Mesenchymal stem cell (in vitro differentiated cells and primary cell): ENCODE measurements around the gene GABBR2.

Experiments used
- DNase-seq: peaks from one replicate; pipeline ENCODE4 v3.0.0-alpha.2; 2013
- H2AFZ ChIP-seq: one replicate; pipeline ENCODE4 v1.6.1; 2013; ENCODE audit warnings: low read depth, mild to moderate bottlenecking, control low read depth, inconsistent platforms, low read length, moderate library complexity
- H2AK5ac ChIP-seq: 2 replicates; pipeline ENCODE4 v1.6.1; 2013; ENCODE audit warnings: low read length, moderate library complexity, mild to moderate bottlenecking, inconsistent platforms; ENCODE audit not compliant: severe bottlenecking
- H2BK120ac ChIP-seq: one replicate; pipeline ENCODE4 v1.6.1; 2013; ENCODE audit warnings: low read depth, mild to moderate bottlenecking, inconsistent platforms, low read length, moderate library complexity
- H2BK12ac ChIP-seq, 2 experiments: one replicate each; pipeline ENCODE4 v1.6.1; 2013; ENCODE audit warnings: inconsistent platforms in 2 of 2, low read length in 2 of 2, mild to moderate bottlenecking in 2 of 2, moderate library complexity in 2 of 2, control low read depth in 1 of 2
- H2BK15ac ChIP-seq: one replicate; pipeline ENCODE4 v1.6.1; 2013; ENCODE audit warnings: mild to moderate bottlenecking, low read depth, inconsistent platforms; ENCODE audit not compliant: poor library complexity, severe bottlenecking
- H2BK5ac ChIP-seq: 2 replicates; pipeline ENCODE4 v1.6.1; 2013; ENCODE audit warnings: low read depth, mild to moderate bottlenecking, low read length, control low read depth, inconsistent platforms; ENCODE audit not compliant: poor library complexity, severe bottlenecking
- H3K14ac ChIP-seq, 2 experiments: one replicate each; pipeline ENCODE4 v1.6.1; 2013; ENCODE audit warnings: inconsistent platforms in 2 of 2, low read length in 2 of 2, control low read depth in 1 of 2, mild to moderate bottlenecking in 1 of 2, moderate library complexity in 1 of 2
- H3K18ac ChIP-seq, 2 experiments: one replicate each; pipeline ENCODE4 v1.6.1; 2013; ENCODE audit warnings: inconsistent platforms in 2 of 2, low read length in 2 of 2, control low read depth in 1 of 2, low read depth in 1 of 2, mild to moderate bottlenecking in 1 of 2
- H3K23ac ChIP-seq, 2 experiments: one replicate each; pipeline ENCODE4 v1.6.1; 2013; ENCODE audit warnings: inconsistent platforms in 2 of 2, low read length in 2 of 2, mild to moderate bottlenecking in 2 of 2, moderate library complexity in 2 of 2, control low read depth in 1 of 2
- H3K27ac ChIP-seq: 2 replicates; pipeline ENCODE4 v1.5.1; 2013; ENCODE audit warnings: mild to moderate bottlenecking, moderate library complexity, low read length, control low read depth, inconsistent platforms; ENCODE audit not compliant: poor library complexity, severe bottlenecking
- H3K27me3 ChIP-seq, 2 experiments: 2 replicates each; pipeline versions ENCODE4 v1.6.1 to v1.7.0; 2013; ENCODE audit warnings: low read length in 2 of 2, mild to moderate bottlenecking in 2 of 2, moderate library complexity in 2 of 2, control low read depth in 1 of 2, inconsistent platforms in 1 of 2; ENCODE audit not compliant: control insufficient read depth in 1 of 2, insufficient read depth in 1 of 2
- H3K36me3 ChIP-seq, 2 experiments: 2 replicates each; pipeline versions ENCODE4 v1.6.1 to v1.7.0; 2013; ENCODE audit warnings: low read length in 2 of 2, control low read depth in 1 of 2, inconsistent platforms in 1 of 2, low read depth in 1 of 2, mild to moderate bottlenecking in 1 of 2; ENCODE audit not compliant: insufficient read depth in 2 of 2, control insufficient read depth in 1 of 2
- H3K4ac ChIP-seq, 2 experiments: one replicate each; pipeline ENCODE4 v1.6.1; 2013; ENCODE audit warnings: inconsistent platforms in 2 of 2, low read length in 2 of 2, mild to moderate bottlenecking in 2 of 2, moderate library complexity in 2 of 2, control low read depth in 1 of 2, low read depth in 1 of 2
- H3K4me1 ChIP-seq: 2 replicates; pipeline ENCODE4 v1.6.1; 2013; ENCODE audit warnings: low read depth, low read length, control low read depth; ENCODE audit not compliant: control insufficient read depth, insufficient read depth
- H3K4me2 ChIP-seq: 2 replicates; pipeline ENCODE4 v1.6.1; 2013; ENCODE audit warnings: low read length, mild to moderate bottlenecking, inconsistent platforms; ENCODE audit not compliant: poor library complexity, severe bottlenecking
- H3K4me3 ChIP-seq, 2 experiments: 2 replicates each; pipeline versions ENCODE4 v1.5.1 to v1.7.0; 2013; ENCODE audit warnings: low read length in 2 of 2, mild to moderate bottlenecking in 2 of 2, control low read depth in 1 of 2, low read depth in 1 of 2; ENCODE audit not compliant: insufficient read depth in 1 of 2
- H3K79me1 ChIP-seq: replicated peaks from 2 replicates; pipeline ENCODE4 v1.6.1; 2013; ENCODE audit warnings: mild to moderate bottlenecking, control low read depth, low read length, inconsistent platforms; ENCODE audit not compliant: poor library complexity, severe bottlenecking
- H3K9ac ChIP-seq: 2 replicates; pipeline ENCODE4 v1.7.0; 2013; ENCODE audit warnings: mild to moderate bottlenecking, low read length, moderate library complexity
- H3K9me3 ChIP-seq: 2 replicates; pipeline ENCODE4 v1.7.0; 2013; ENCODE audit warnings: mild to moderate bottlenecking, low read length; ENCODE audit not compliant: control insufficient read depth
- H4K8ac ChIP-seq: one replicate; pipeline ENCODE4 v1.6.1; 2013; ENCODE audit warnings: inconsistent platforms, mild to moderate bottlenecking, low read length, moderate library complexity
- H4K91ac ChIP-seq: one replicate; pipeline ENCODE4 v1.6.1; 2013; ENCODE audit warnings: mild to moderate bottlenecking, low read length, inconsistent platforms
- WGBS: methylation state at CpG from one replicate; pipeline ENCODE4 v1.1.7; 2013; ENCODE audit warnings: mixed read lengths; 5-methylcytosine and 5-hydroxymethylcytosine counted together

Gene GABBR2

GRCh38 chr9:98361645-98362044 is 347.1 kb downstream of the GABBR2 start:
- Histone ChIP-seq H3K79me1 (no peaks in the 10 kb centered on the region), H2BK12ac (no peak overlapping the region), H2AFZ (no peak overlapping the region), H3K27ac (no peak overlapping the region), H3K4ac (no peak overlapping the region), H2BK15ac (no peak overlapping the region), H3K14ac (no peak overlapping the region), H3K4me1 (peaks cover 2% of the 10 kb centered on the region), H3K9ac (no peak overlapping the region), H3K4me2 (no peak overlapping the region), H3K4me3 (no peak overlapping the region), H3K36me3 (no peaks in the 10 kb centered on the region), H2BK120ac (no peak overlapping the region), H4K91ac (no peak overlapping the region), H4K8ac (no peak overlapping the region), H3K23ac (no peak overlapping the region), H3K9me3 (peaks cover 16% of the 10 kb centered on the region), H2AK5ac (no peak overlapping the region), H2BK5ac (no peak overlapping the region), H3K27me3 (peaks cover 0 to 6% of the 10 kb centered on the region in 2 experiments), H3K18ac (no peak overlapping the region)
- 67% methylated on average over 3 of the region's 3 CpGs for WGBS
- no peak for DNase-seq

- no peak overlapping the region for H2BK120ac ChIP-seq
- no peak overlapping the region for H4K8ac ChIP-seq
- no peak overlapping the region for H2BK15ac ChIP-seq
- H3K4me2 ChIP-seq: no peak overlapping the region
- H3K14ac ChIP-seq: no peak overlapping the region
- DNase-seq: no peak
- H3K9me3 ChIP-seq: peaks cover 3% of the 10 kb centered on the region
- H3K4ac ChIP-seq: no peak overlapping the region
- H4K91ac ChIP-seq: no peak overlapping the region
- H3K18ac ChIP-seq: no peak overlapping the region
- H3K27ac ChIP-seq: no peak overlapping the region
- WGBS: 53% methylated on average over 2 of the region's 2 CpGs
- H2AK5ac ChIP-seq: no peak overlapping the region
- H3K36me3 ChIP-seq: no peaks in the 10 kb centered on the region
- H2AFZ ChIP-seq: no peak overlapping the region
- H3K4me3 ChIP-seq: no peak overlapping the region
- H3K27me3 ChIP-seq: peaks cover 0 to 6% of the 10 kb centered on the region in 2 experiments
- H2BK5ac ChIP-seq: no peak overlapping the region
- H3K4me1 ChIP-seq: peaks cover 2% of the 10 kb centered on the region
- no peak overlapping the region for H3K9ac ChIP-seq
- H3K23ac ChIP-seq: no peak overlapping the region
- H3K79me1 ChIP-seq: no peaks in the 10 kb centered on the region
- no peak overlapping the region for H2BK12ac ChIP-seq
Observed at GRCh38 chr9:98360176-98360708, 348.5 kb downstream of the GABBR2 start.

- no peak overlapping the region for H2BK15ac ChIP-seq
Observed at GRCh38 chr9:98359569-98359968, 349.2 kb downstream of the GABBR2 start.

GRCh38 chr9:98357921-98358535 is 350.7 kb downstream of the GABBR2 start:
- peaks cover 0 to 6% of the 10 kb centered on the region in 2 experiments for H3K27me3 ChIP-seq
- no peak overlapping the region for H3K14ac ChIP-seq
- H2AFZ ChIP-seq: no peak overlapping the region
- no peak overlapping the region for H3K27ac ChIP-seq
- no peak overlapping the region for H4K8ac ChIP-seq
- no peak overlapping the region for H2AK5ac ChIP-seq
- H4K91ac ChIP-seq: no peak overlapping the region
- no peak overlapping the region for H3K9ac ChIP-seq
- H3K4ac ChIP-seq: no peak overlapping the region
- H3K4me1 ChIP-seq: peaks cover 2% of the 10 kb centered on the region
- no peaks in the 10 kb centered on the region for H3K79me1 ChIP-seq
- no peak for DNase-seq
- no peak overlapping the region for H3K23ac ChIP-seq
- 82% methylated on average over 6 of the region's 6 CpGs for WGBS
- H2BK5ac ChIP-seq: no peak overlapping the region
- no peaks in the 10 kb centered on the region for H3K36me3 ChIP-seq
- no peak overlapping the region for H2BK12ac ChIP-seq
- H2BK120ac ChIP-seq: no peak overlapping the region
- H3K4me2 ChIP-seq: no peak overlapping the region
- H3K18ac ChIP-seq: no peak overlapping the region
- no peak overlapping the region for H3K4me3 ChIP-seq
- H3K9me3 ChIP-seq: no peaks in the 10 kb centered on the region
- no peak overlapping the region for H2BK15ac ChIP-seq

More at GRCh38 chr9:98359569-98359968, 349.2 kb downstream of the GABBR2 start:
- H4K8ac ChIP-seq: no peak overlapping the region
- H3K18ac ChIP-seq: no peak overlapping the region
- no peak overlapping the region for H2BK5ac ChIP-seq
- H3K4me2 ChIP-seq: no peak overlapping the region
- H3K27me3 ChIP-seq: peaks cover 0 to 6% of the 10 kb centered on the region in 2 experiments
- DNase-seq: no peak
- no peak overlapping the region for H2AK5ac ChIP-seq
- H3K4me3 ChIP-seq: no peak overlapping the region
- H4K91ac ChIP-seq: no peak overlapping the region
- WGBS: 91% methylated on average over 8 of the region's 8 CpGs
- no peaks in the 10 kb centered on the region for H3K9me3 ChIP-seq
- no peak overlapping the region for H3K9ac ChIP-seq
- H2AFZ ChIP-seq: no peak overlapping the region
- no peak overlapping the region for H3K27ac ChIP-seq
- H3K14ac ChIP-seq: no peak overlapping the region
- no peak overlapping the region for H2BK12ac ChIP-seq
- H3K4ac ChIP-seq: no peak overlapping the region
- no peaks in the 10 kb centered on the region for H3K36me3 ChIP-seq
- no peak overlapping the region for H2BK120ac ChIP-seq
- H3K79me1 ChIP-seq: no peaks in the 10 kb centered on the region
- peaks cover 2% of the 10 kb centered on the region for H3K4me1 ChIP-seq
- no peak overlapping the region for H3K23ac ChIP-seq
